GM12892 (cell line): ENCODE results near the gene SNAP25.

ENCODE experiments used
- DNase-seq: peaks from one replicate; pipeline ENCODE4 v3.0.0; 2011; ENCODE audit not compliant: insufficient read length
- FAIRE-seq: peaks from 2 replicates; lab custom pipeline; 2011; peaks lifted over from hg19 to GRCh38; lab: Jason Lieb, UNC
- POLR2A ChIP-seq: IDR thresholded peaks from 2 replicates; pipeline ENCODE4 v1.6.1; 2011; ENCODE audit warnings: low read depth, low read length, control low read depth
- POLR2AphosphoS5 ChIP-seq: IDR thresholded peaks from 2 replicates; pipeline ENCODE4 v1.6.1; 2011; ENCODE audit warnings: low read depth, low read length, control low read depth
- TAF1 ChIP-seq: IDR thresholded peaks from 2 replicates; pipeline ENCODE4 v1.6.1; 2011; ENCODE audit warnings: low read depth, mild to moderate bottlenecking, control low read depth, low read length, borderline replicate concordance

The SNAP25 gene

DNA sequence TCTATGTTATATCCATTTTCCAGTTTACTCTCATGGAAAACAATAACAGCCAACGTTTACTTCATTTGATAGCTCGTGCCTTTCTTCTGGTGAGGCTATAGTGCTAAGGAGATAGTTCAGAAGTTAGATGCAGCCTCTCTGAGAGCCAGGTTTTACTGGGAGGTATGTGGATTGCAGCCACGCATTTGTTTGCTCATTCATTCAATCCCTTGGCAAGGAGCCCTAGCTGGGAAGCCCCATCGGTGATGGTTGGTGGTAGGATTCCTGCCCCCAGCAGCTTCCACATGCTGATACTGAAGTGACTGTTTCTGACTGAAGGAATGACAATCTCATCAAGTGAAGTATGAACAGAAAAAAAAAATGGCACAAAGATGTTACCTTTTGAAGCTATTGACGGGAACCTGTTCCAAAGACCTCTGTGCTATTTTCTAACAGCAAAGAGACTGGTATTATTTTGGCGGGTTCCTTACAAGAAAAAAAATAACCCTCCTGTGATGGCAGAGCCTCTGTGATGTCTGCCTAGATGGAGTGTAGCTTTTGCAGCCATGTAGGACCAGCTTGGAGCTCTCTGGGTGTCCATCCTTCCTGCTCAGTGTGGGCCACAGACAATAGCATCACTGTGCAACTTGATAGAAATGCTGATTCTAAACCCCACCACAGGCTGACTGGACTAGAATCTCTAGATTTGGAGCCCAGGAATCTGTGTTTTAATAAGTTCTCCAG, 30.6 kb downstream of the SNAP25 start:
- no peak for DNase-seq
- TF ChIP-seq POLR2AphosphoS5 (no peak), TAF1 (no peak), POLR2A (no peak)
- no peak for FAIRE-seq

GRCh38 chr20:10249822-10250221, 31.2 kb downstream of the SNAP25 start:
- no peak for FAIRE-seq
- TF ChIP-seq TAF1 = no peak
- no peak for TF ChIP-seq POLR2A
- TF ChIP-seq POLR2AphosphoS5 = no peak
- DNase-seq = no peak

GRCh38 chr20:10250902-10251301, 32.3 kb downstream of the SNAP25 start:
- FAIRE-seq (no peak), DNase-seq (no peak)
- TF ChIP-seq POLR2A = no peak
- no peak for TF ChIP-seq TAF1
- TF ChIP-seq POLR2AphosphoS5 = no peak

- FAIRE-seq = no peak
- TF ChIP-seq TAF1 (no peak), POLR2AphosphoS5 (no peak), POLR2A (no peak)
- no peak for DNase-seq
Measured at GRCh38 chr20:10253780-10254179, 35.1 kb downstream of the SNAP25 start.

GRCh38 chr20:10255846-10256245, 37.2 kb downstream of the SNAP25 start:
- FAIRE-seq (no peak), DNase-seq (no peak)
- TF ChIP-seq TAF1 = no peak
- no peak for TF ChIP-seq POLR2AphosphoS5
- no peak for TF ChIP-seq POLR2A

- FAIRE-seq (no peak), DNase-seq (no peak)
- no peak for TF ChIP-seq POLR2AphosphoS5
- no peak for TF ChIP-seq POLR2A
- no peak for TF ChIP-seq TAF1
Measured at GRCh38 chr20:10259166-10259565, 40.5 kb downstream of the SNAP25 start.

DNA sequence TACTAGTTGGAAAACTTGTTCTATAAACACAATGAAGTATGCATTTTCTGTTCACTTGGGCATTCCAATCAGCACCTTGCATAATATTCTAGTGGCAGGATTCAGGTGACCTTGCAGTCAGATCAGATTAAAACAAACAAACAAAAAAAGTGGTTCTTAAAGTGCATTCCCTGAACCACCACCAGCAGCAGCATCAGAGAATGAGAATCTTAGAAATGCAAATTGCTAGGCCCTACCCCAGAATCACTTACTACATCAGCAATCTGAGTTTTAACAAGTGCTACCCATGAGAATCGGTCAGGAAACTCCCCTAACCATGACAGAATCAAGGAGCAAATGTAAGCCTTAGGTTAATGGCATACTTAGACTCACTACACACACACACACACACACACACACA, 41.7 kb downstream of the SNAP25 start:
- FAIRE-seq = no peak
- TF ChIP-seq POLR2A (no peak), TAF1 (no peak), POLR2AphosphoS5 (no peak)
- DNase-seq = no peak

- TF ChIP-seq TAF1 (no peak), POLR2AphosphoS5 (no peak), POLR2A (no peak)
- DNase-seq (no peak), FAIRE-seq (no peak)
Measured at GRCh38 chr20:10261702-10262101, 43.1 kb downstream of the SNAP25 start.

- no peak for DNase-seq
- TF ChIP-seq POLR2A (no peak), TAF1 (no peak), POLR2AphosphoS5 (no peak)
- no peak for FAIRE-seq
Measured at GRCh38 chr20:10263385-10264165, 44.9 kb downstream of the SNAP25 start.

DNA sequence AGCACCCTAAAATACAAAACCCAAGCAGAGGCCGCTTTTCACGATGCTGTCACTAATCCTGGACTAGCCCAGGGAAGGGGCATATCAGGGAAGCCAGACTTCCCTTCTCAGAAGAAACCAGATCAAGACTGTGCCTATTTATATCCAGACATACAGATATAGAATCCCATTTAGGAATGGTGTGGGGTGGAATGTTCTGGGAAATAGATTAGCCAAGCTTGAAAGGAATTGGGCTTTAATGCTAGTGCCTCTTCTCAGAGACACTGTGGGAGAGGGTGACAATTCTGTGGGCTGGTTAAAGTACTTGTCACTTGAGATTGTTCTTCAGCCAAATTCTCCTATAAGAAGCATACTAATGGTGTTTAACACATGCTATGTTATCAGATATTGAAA, 45.5 kb downstream of the SNAP25 start:
- FAIRE-seq = no peak
- TF ChIP-seq POLR2AphosphoS5 (no peak), POLR2A (no peak), TAF1 (no peak)
- DNase-seq = no peak

DNA sequence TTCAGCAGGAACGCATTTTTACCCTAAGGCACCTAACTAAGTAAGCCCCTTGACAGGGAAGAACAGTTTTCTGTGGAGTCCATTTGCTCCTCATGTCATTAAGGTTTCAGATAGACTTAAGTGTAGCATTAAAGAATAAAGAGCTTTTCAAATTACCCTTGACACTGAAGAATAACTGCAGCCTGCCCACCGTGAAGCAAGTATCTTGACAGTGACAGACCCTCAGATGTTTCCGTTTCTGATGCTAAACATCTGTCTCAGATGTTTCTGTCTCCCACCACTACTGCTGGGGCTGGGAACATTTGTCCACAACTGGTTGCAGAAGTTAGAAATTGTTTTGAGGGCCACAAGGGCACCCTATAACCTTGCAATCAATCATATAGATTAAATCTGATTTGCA, 50.0 kb downstream of the SNAP25 start:
- TF ChIP-seq POLR2A (no peak), POLR2AphosphoS5 (no peak), TAF1 (no peak)
- FAIRE-seq (no peak), DNase-seq (no peak)

- no peak for FAIRE-seq
Measured at GRCh38 chr20:10270630-10271029, 52.0 kb downstream of the SNAP25 start.

DNA sequence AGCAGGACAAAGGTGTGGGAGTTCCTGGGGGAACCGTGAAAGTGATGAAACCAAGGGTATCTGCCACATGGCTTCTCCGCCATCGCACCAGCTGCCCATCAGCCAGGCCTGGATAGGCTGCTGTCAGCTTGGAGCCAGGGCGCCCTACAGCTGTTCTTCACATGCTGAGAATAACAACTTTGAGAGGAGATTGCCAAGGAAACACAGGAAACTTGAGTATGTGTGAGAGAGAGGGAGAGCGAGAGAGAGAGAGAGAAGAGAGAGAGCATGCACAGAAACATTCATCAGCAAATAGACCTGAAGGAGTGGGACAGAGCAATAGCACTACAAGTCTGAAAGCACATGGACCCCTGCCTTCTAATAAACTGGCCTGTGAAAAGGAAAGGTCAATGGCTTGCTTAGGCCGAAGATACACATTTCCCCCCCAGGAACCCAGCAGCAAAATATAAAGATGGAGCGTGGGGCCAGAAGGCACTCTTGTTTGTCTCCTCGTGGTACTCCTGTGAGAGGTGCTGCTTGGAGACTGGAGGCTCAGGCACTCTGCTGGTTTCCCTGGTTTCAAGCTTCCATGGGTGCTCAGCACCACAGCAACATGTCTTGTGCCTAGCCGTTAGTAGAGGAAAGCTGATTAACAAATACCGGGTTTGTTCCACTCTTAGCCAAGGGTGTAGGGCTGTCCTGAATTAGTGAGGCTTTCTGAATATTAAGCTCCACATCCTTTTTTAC, 53.0 kb downstream of the SNAP25 start:
- TF ChIP-seq POLR2AphosphoS5 (no peak), TAF1 (no peak), POLR2A (no peak)
- DNase-seq (no peak), FAIRE-seq (no peak)

More at GRCh38 chr20:10270630-10271029, 52.0 kb downstream of the SNAP25 start:
- no peak for DNase-seq
- no peak for TF ChIP-seq POLR2A
